Liver (tissue), 9 donors: Measurements from ENCODE around the gene CTDSPL2. TPM values are rescaled to one million over a fixed set of nuclear protein-coding genes. Genes with fewer than 3 reads are reported as not detected.

ENCODE experiments used
- DNase-seq: peaks from one replicate; pipeline ENCODE4 v3.0.0-alpha.2; 2017; ENCODE audit warnings: low spot score
- H3K27ac ChIP-seq, 2 donors: one replicate each; pipeline ENCODE4 v1.7.0; 2013; ENCODE audit warnings: inconsistent platforms in 2 of 2, low read length in 2 of 2, control low read depth in 1 of 2, low read depth in 1 of 2, mild to moderate bottlenecking in 1 of 2
- H3K27me3 ChIP-seq, 4 donors: one replicate each; pipeline versions ENCODE4 v1.6.1 to v1.7.0; 2013; ENCODE audit warnings: low read length in 3 of 4, inconsistent platforms in 1 of 4, mild to moderate bottlenecking in 1 of 4, moderate library complexity in 1 of 4; ENCODE audit not compliant: control insufficient read depth in 4 of 4, insufficient read depth in 4 of 4
- H3K36me3 ChIP-seq, 4 donors: one replicate each; pipeline versions ENCODE4 v1.6.1 to v1.7.0; 2013; ENCODE audit warnings: low read length in 3 of 4, mild to moderate bottlenecking in 3 of 4, low read depth in 1 of 4, moderate library complexity in 1 of 4; ENCODE audit not compliant: control insufficient read depth in 4 of 4, insufficient read depth in 3 of 4
- H3K4me1 ChIP-seq, 4 donors: one replicate each; pipeline versions ENCODE4 v1.6.1 to v1.7.0; 2013; ENCODE audit warnings: low read length in 3 of 4, mild to moderate bottlenecking in 3 of 4, moderate library complexity in 1 of 4; ENCODE audit not compliant: control insufficient read depth in 4 of 4, insufficient read depth in 4 of 4
- H3K4me3 ChIP-seq, 3 donors: one replicate each; pipeline versions ENCODE4 v1.6.1 to v1.7.0; 2013; ENCODE audit warnings: low read length in 3 of 3, control low read depth in 1 of 3, low read depth in 1 of 3, mild to moderate bottlenecking in 1 of 3
- H3K9ac ChIP-seq, 2 donors: one replicate each; pipeline ENCODE4 v1.7.0; 2013; ENCODE audit warnings: low read length in 2 of 2, mild to moderate bottlenecking in 2 of 2, moderate library complexity in 2 of 2, control low read depth in 1 of 2, low read depth in 1 of 2
- H3K9me3 ChIP-seq, 4 donors: one replicate each; pipeline versions ENCODE4 v1.6.1 to v1.7.0; 2013; ENCODE audit warnings: low read length in 3 of 4; ENCODE audit not compliant: control insufficient read depth in 4 of 4
- CTCF ChIP-seq: fragments of 150-350 bp; IDR thresholded peaks from 2 replicates; pipeline ENCODE4 v1.5.1; 2017; ENCODE audit warnings: improper control_type of control experiment, low read depth, low read length; ENCODE audit not compliant: missing input control
- EGR1 ChIP-seq, 2 donors: IDR thresholded peaks; 2 replicates each; pipeline ENCODE4 v1.6.1; 2016 to 2018; ENCODE audit warnings: antibody characterized with exemption in 2 of 2, low read depth in 2 of 2
- FOXA1 ChIP-seq: IDR thresholded peaks from 2 replicates; pipeline ENCODE4 v1.6.1; 2016; ENCODE audit warnings: antibody characterized with exemption
- FOXA2 ChIP-seq: IDR thresholded peaks from 2 replicates; pipeline ENCODE4 v1.6.1; 2016; ENCODE audit warnings: antibody characterized with exemption
- HNF4A ChIP-seq, 2 donors: conservative IDR thresholded peaks; 2 replicates each; pipeline ENCODE4 v1.6.1; 2016; ENCODE audit warnings: antibody characterized with exemption in 2 of 2, mild to moderate bottlenecking in 2 of 2
- HNF4G ChIP-seq: IDR thresholded peaks from 2 replicates; pipeline ENCODE4 v1.6.1; 2016; ENCODE audit warnings: antibody characterized with exemption
- JUND ChIP-seq, 2 donors: IDR thresholded peaks; 2 replicates each; pipeline ENCODE4 v1.6.1; 2016; ENCODE audit warnings: antibody characterized with exemption in 2 of 2
- NR2F2 ChIP-seq: IDR thresholded peaks from 2 replicates; pipeline ENCODE4 v1.6.1; 2016; ENCODE audit warnings: antibody characterized with exemption
- RXRA ChIP-seq, 2 donors: IDR thresholded peaks; 2 replicates each; pipeline ENCODE4 v1.6.1; 2017 to 2018; ENCODE audit warnings: antibody characterized with exemption in 2 of 2, mild to moderate bottlenecking in 1 of 2
- SP1 ChIP-seq: IDR thresholded peaks from 2 replicates; pipeline ENCODE4 v1.6.1; 2018; ENCODE audit warnings: antibody characterized with exemption, mild to moderate bottlenecking
- TAF1 ChIP-seq: conservative IDR thresholded peaks from 2 replicates; pipeline ENCODE4 v1.6.1; 2016; ENCODE audit warnings: antibody characterized with exemption, mild to moderate bottlenecking
- YY1 ChIP-seq: IDR thresholded peaks from 2 replicates; pipeline ENCODE4 v1.6.1; 2016; ENCODE audit warnings: antibody characterized with exemption, mild to moderate bottlenecking
- ZBTB33 ChIP-seq: IDR thresholded peaks from 2 replicates; pipeline ENCODE4 v1.6.1; 2016; ENCODE audit warnings: antibody characterized with exemption
- WGBS: extraction: QIAGEN DNeasy Blood & Tissue Kit; methylation state at CpG from one replicate; pipeline ENCODE4 v1.1.7; 2013; 5-methylcytosine and 5-hydroxymethylcytosine counted together
- polyA plus RNA-seq, 2 donors: library from polyadenylated mRNA; stranded (reverse) in 1 of 2; unstranded in 1 of 2; fragments of 200-250 nt in 1 of 2; fragments of >200 nt in 1 of 2; fragmentation: Nextera tagmentation in 1 of 2; extraction: Ambion mirVana in 1 of 2; gene quantifications; one replicate each; pipeline versions ENCODE4 v1.2.1 to v1.2.3, GENCODE V29; 2013 to 2015
- total RNA-seq, 2 donors: library from RNA; depleted of rRNA; stranded (reverse); fragments of >200 nt; gene quantifications; one replicate each; pipeline ENCODE4 v1.2.3, GENCODE V29; 2014
- TF ChIP-seq, protein P1 (sequence below): IDR thresholded peaks from 2 replicates; pipeline ENCODE4 v1.6.1; 2016; ENCODE audit warnings: antibody characterized with exemption
- TF ChIP-seq, protein P2 (sequence below): IDR thresholded peaks from 2 replicates; pipeline ENCODE4 v1.6.1; 2016; ENCODE audit warnings: antibody characterized with exemption, mild to moderate bottlenecking
- donor health status: healthy.
- donor health status: healthy.
- donor health status: healthy.
- donor health status: healthy.
- donor health status: healthy.

CTDSPL2 gene
- total and polyA plus RNA-seq, 4 donors: 3.6 to 41.5 (median 21.2) TPM

DNA sequence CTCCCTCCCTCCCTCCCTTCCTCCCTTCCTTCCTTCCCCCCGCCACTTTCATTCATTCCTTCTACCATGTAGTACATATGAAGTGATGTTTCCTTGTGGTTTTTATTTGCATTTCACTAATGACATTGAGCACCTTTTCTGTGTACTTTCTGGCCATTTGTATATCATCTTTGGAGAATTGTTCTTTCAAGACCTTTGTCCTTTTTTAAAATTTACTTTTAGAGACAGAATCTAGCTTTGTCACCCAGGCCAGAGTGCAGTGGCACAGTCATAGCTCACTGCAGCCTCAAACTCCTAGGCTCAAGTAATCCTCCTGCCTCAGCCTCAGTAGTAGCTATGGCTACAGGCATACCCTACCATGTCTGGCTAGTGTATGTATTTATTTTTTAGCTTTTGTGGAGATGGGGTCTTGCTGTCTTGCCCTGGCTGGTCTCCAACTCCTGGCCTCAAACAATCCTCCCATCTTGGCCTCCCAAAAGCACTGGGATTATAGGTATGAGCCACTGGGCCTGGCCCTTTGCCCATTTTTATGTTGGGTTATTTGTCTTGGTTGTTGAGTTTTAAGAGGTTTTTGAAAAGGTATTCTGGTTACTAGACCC lies 42.0 kb upstream of the CTDSPL2 start:
- TF ChIP-seq TAF1 (no peak), CTCF (no peak), RXRA (IDR thresholded peaks at IDR 0.05) (no peak), NR2F2 (no peak), HNF4G (no peak), SP1 (no peak), FOXA1 (no peak), HNF4A (conservative IDR thresholded peaks at IDR 0.05) (no peak), FOXA2 (no peak), ZBTB33 (no peak), EGR1 (IDR thresholded peaks at IDR 0.05; ENCODE audit: low read depth in 2 of 2) (no peak), JUND (IDR thresholded peaks at IDR 0.05) (no peak)
- TF ChIP-seq, protein P1, sequence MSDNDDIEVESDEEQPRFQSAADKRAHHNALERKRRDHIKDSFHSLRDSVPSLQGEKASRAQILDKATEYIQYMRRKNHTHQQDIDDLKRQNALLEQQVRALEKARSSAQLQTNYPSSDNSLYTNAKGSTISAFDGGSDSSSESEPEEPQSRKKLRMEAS: no peak
- TF ChIP-seq, protein P2, sequence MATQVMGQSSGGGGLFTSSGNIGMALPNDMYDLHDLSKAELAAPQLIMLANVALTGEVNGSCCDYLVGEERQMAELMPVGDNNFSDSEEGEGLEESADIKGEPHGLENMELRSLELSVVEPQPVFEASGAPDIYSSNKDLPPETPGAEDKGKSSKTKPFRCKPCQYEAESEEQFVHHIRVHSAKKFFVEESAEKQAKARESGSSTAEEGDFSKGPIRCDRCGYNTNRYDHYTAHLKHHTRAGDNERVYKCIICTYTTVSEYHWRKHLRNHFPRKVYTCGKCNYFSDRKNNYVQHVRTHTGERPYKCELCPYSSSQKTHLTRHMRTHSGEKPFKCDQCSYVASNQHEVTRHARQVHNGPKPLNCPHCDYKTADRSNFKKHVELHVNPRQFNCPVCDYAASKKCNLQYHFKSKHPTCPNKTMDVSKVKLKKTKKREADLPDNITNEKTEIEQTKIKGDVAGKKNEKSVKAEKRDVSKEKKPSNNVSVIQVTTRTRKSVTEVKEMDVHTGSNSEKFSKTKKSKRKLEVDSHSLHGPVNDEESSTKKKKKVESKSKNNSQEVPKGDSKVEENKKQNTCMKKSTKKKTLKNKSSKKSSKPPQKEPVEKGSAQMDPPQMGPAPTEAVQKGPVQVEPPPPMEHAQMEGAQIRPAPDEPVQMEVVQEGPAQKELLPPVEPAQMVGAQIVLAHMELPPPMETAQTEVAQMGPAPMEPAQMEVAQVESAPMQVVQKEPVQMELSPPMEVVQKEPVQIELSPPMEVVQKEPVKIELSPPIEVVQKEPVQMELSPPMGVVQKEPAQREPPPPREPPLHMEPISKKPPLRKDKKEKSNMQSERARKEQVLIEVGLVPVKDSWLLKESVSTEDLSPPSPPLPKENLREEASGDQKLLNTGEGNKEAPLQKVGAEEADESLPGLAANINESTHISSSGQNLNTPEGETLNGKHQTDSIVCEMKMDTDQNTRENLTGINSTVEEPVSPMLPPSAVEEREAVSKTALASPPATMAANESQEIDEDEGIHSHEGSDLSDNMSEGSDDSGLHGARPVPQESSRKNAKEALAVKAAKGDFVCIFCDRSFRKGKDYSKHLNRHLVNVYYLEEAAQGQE: no peak

GRCh38 chr15:44394062-44394461 lies 33.4 kb upstream of the CTDSPL2 start:
- no peak for DNase-seq
- H3K27ac ChIP-seq: no peak overlapping the region
- no peaks in the 10 kb centered on the region for H3K4me1 ChIP-seq
- H3K9ac ChIP-seq: no peak overlapping the region
- TF ChIP-seq YY1: no peak
- TF ChIP-seq SP1: no peak
- H3K27me3 ChIP-seq: no peaks in the 10 kb centered on the region
- no peaks in the 10 kb centered on the region for H3K9me3 ChIP-seq
- H3K4me3 ChIP-seq: no peak overlapping the region
- WGBS: 95% methylated on average over 3 of the region's 3 CpGs
- no peaks in the 10 kb centered on the region for H3K36me3 ChIP-seq

More for the DNA sequence above, 42.0 kb upstream of the CTDSPL2 start:
- Histone ChIP-seq H3K36me3 (peaks cover 3 to 4% (median 3%) of the 10 kb centered on the region in 4 donors), H3K4me1 (no peaks in the 10 kb centered on the region), H3K27ac (no peak overlapping the region), H3K4me3 (no peak overlapping the region), H3K9ac (no peak overlapping the region), H3K9me3 (no peaks in the 10 kb centered on the region), H3K27me3 (no peaks in the 10 kb centered on the region)
- DNase-seq: no peak
- WGBS: 87% methylated on average over 1 of the region's 1 CpG
